ENCODE measurements around the gene SUMO3. TPM values are rescaled to one million over a fixed set of nuclear protein-coding genes. Genes with fewer than 3 reads are reported as not detected.

Gene SUMO3
- total RNA-seq, 6 donors from 2014 or later = 46.1 to 97.6 (median 73.2) TPM

- no peak for ATAC-seq (ENCODE audit: low FRiP score in 2 of 2)
- WGBS, 2 donors = 67 to 76% methylated on average over 12 to 13 of the region's 13 CpGs
- DNase-seq = no peak
- Histone ChIP-seq H3K27me3 (no peaks in the 10 kb centered on the region), H3K4me1 (peaks cover 2 to 26% (median 14%) of the 10 kb centered on the region in 4 donors), H3K9me3 (no peaks in the 10 kb centered on the region), H3K36me3 (peaks cover 0 to 21% (median 4%) of the 10 kb centered on the region in 4 donors), H3K4me3 (no peak overlapping the region), H3K27ac (no peak overlapping the region)
- TF ChIP-seq EP300 (IDR thresholded peaks at IDR 0.05) (peak in 1 of 4 donors; percentile 28), CTCF (IDR thresholded peaks at IDR 0.05) (no peak)
Observed at GRCh38 chr21:44785620-44786335, 32.1 kb downstream of the SUMO3 start.

- TF ChIP-seq POLR2AphosphoS5 (IDR thresholded peaks at IDR 0.05) (no peak), POLR2A (IDR thresholded peaks at IDR 0.05) (no peak), EP300 (IDR thresholded peaks at IDR 0.05) (no peak), CTCF (IDR thresholded peaks at IDR 0.05) (no peak)
- H3K27ac ChIP-seq = no peak overlapping the region
- DNase-seq (no peak), ATAC-seq (ENCODE audit: low FRiP score in 2 of 2) (no peak)
- WGBS, 2 donors = 99% methylated on average over 6 of the region's 6 CpGs; no CpG with 5 or more reads in 1 of the 2 donors
- H3K27me3 ChIP-seq = no peaks in the 10 kb centered on the region
- H3K9me3 ChIP-seq = no peaks in the 10 kb centered on the region
- H3K4me1 ChIP-seq = peaks cover 2 to 31% (median 19%) of the 10 kb centered on the region in 4 donors
- peaks cover 0 to 14% (median 4%) of the 10 kb centered on the region in 4 donors for H3K36me3 ChIP-seq
- H3K4me3 ChIP-seq = no peak overlapping the region
Observed at GRCh38 chr21:44784810-44785209, 33.1 kb downstream of the SUMO3 start.

- ATAC-seq (ENCODE audit: low FRiP score in 2 of 2) (no peak), DNase-seq (no peak)
- 81 to 89% methylated on average over 5 of the region's 5 CpGs for WGBS, 2 donors
- Histone ChIP-seq H3K9me3 (no peaks in the 10 kb centered on the region), H3K4me1 (peaks cover 2 to 35% (median 19%) of the 10 kb centered on the region in 4 donors), H3K27me3 (no peaks in the 10 kb centered on the region), H3K4me3 (no peak overlapping the region), H3K36me3 (peaks cover 0 to 14% (median 4%) of the 10 kb centered on the region in 4 donors), H3K27ac (no peak overlapping the region)
- no peak for TF ChIP-seq POLR2A (IDR thresholded peaks at IDR 0.05)
Observed at GRCh38 chr21:44783020-44783696, 34.7 kb downstream of the SUMO3 start.

DNA sequence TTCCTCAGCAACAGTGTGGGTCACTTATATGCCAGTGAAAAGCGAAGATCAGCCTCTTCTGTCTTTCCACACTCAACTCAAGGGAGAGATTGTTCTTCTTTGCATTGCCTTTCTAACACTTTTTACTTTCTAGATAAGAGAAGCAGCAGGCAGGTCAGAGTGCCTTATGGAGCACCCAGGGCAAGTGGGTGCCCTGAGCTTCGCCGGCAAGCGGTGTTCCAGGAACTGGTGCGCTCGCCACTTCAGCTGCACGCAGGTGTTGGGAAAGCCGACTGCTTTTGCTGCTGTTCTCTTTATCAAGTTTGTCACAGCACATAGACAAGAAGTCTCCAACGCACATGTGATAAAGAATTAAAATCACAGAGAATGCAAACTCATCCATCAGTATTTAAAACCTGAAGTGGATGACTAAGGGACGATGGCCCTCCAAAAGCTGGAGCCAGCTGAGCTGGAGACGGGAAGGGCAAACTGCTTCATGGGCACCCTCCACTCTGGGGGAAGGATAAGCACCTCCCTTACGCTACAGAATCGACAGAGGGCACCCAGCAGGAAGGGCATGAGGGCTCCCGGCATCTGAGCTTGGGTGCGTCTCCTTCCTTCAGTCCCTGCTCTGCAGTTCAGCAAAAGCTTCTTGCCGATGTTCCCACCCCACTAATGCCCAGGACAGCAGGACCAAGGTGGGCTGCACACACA, 36.9 kb downstream of the SUMO3 start:
- ATAC-seq (ENCODE audit: low FRiP score in 2 of 2) = no peak
- peak; percentile 64 to 73 for DNase-seq
- Histone ChIP-seq H3K4me1 (peaks cover 0 to 27% (median 13%) of the 10 kb centered on the region in 4 donors), H3K36me3 (peaks cover 0 to 27% (median 10%) of the 10 kb centered on the region in 4 donors), H3K9me3 (no peaks in the 10 kb centered on the region), H3K27ac (no peak overlapping the region), H3K4me3 (no peak overlapping the region), H3K27me3 (no peaks in the 10 kb centered on the region)
- 71 to 73% methylated on average over 15 to 16 of the region's 16 CpGs for WGBS, 2 donors
- TF ChIP-seq POLR2AphosphoS5 (IDR thresholded peaks at IDR 0.05) (no peak), EP300 (IDR thresholded peaks at IDR 0.05) (no peak), CTCF (IDR thresholded peaks at IDR 0.05) (no peak), POLR2A (IDR thresholded peaks at IDR 0.05) (no peak)

- no peak for TF ChIP-seq EP300 (IDR thresholded peaks at IDR 0.05)
- TF ChIP-seq POLR2A (IDR thresholded peaks at IDR 0.05) = no peak
- no peak for TF ChIP-seq CTCF (IDR thresholded peaks at IDR 0.05)
- TF ChIP-seq POLR2AphosphoS5 (IDR thresholded peaks at IDR 0.05) = no peak
- Histone ChIP-seq H3K27me3 (no peaks in the 10 kb centered on the region), H3K36me3 (peaks cover 0 to 32% (median 8%) of the 10 kb centered on the region in 4 donors), H3K4me1 (peaks cover 0 to 19% (median 9%) of the 10 kb centered on the region in 4 donors), H3K9me3 (no peaks in the 10 kb centered on the region), H3K4me3 (no peak overlapping the region), H3K27ac (no peak overlapping the region)
- WGBS, 2 donors = 82 to 87% methylated on average over 7 of the region's 7 CpGs
- DNase-seq (no peak), ATAC-seq (ENCODE audit: low FRiP score in 2 of 2) (no peak)
Observed at GRCh38 chr21:44780137-44780502, 37.7 kb downstream of the SUMO3 start.
